ENCODE data around the gene NRXN3. TPM values are rescaled to one million over a fixed set of nuclear protein-coding genes. Genes with fewer than 3 reads are reported as not detected.

NRXN3 gene
- total RNA-seq, 1 donor from 2014 or later: 19.8 TPM

GRCh38 chr14:79729731-79730130, 1559.6 kb downstream of the NRXN3 start:
- DNase-seq (ENCODE audit: extremely low spot score, unreplicated experiment): no peak
- TF ChIP-seq CTCF (conservative IDR thresholded peaks at IDR 0.05): no peak
- no peaks in the 10 kb centered on the region for H3K9me3 Mint-ChIP-seq
- no peak overlapping the region for H3K27ac Mint-ChIP-seq
- H3K36me3 Mint-ChIP-seq: no peaks in the 10 kb centered on the region
- H3K27me3 Mint-ChIP-seq: peaks cover 7% of the 10 kb centered on the region
- peaks cover 16% of the 10 kb centered on the region for H3K4me1 Mint-ChIP-seq (ENCODE audit: unreplicated experiment)
- no peak overlapping the region for H3K4me3 Mint-ChIP-seq

- no peak overlapping the region for H3K27ac Mint-ChIP-seq
- H3K4me3 Mint-ChIP-seq: no peak overlapping the region
- no peak for TF ChIP-seq CTCF (conservative IDR thresholded peaks at IDR 0.05)
- H3K27me3 Mint-ChIP-seq: peaks cover 7% of the 10 kb centered on the region
- peaks cover 16% of the 10 kb centered on the region for H3K4me1 Mint-ChIP-seq (ENCODE audit: unreplicated experiment)
- peaks cover 2% of the 10 kb centered on the region for H3K9me3 Mint-ChIP-seq
- no peaks in the 10 kb centered on the region for H3K36me3 Mint-ChIP-seq
- no peak for DNase-seq (ENCODE audit: extremely low spot score, unreplicated experiment)
These were observed 1560.0 kb downstream of the NRXN3 start for GRCh38 chr14:79730196-79730595.

- Mint-ChIP-seq H3K4me1 (ENCODE audit: unreplicated experiment) (peaks cover 12% of the 10 kb centered on the region), H3K27ac (no peak overlapping the region), H3K4me3 (no peak overlapping the region), H3K36me3 (no peaks in the 10 kb centered on the region), H3K27me3 (peaks cover 7% of the 10 kb centered on the region), H3K9me3 (peaks cover 6% of the 10 kb centered on the region)
- DNase-seq (ENCODE audit: extremely low spot score, unreplicated experiment): no peak
- no peak for TF ChIP-seq CTCF (conservative IDR thresholded peaks at IDR 0.05)
These were observed 1560.8 kb downstream of the NRXN3 start for GRCh38 chr14:79730953-79731352.

GRCh38 chr14:79732911-79733655, 1562.9 kb downstream of the NRXN3 start:
- peaks cover 7% of the 10 kb centered on the region for H3K27me3 Mint-ChIP-seq
- no peak for DNase-seq (ENCODE audit: extremely low spot score, unreplicated experiment)

GRCh38 chr14:79734151-79734550, 1564.0 kb downstream of the NRXN3 start:
- H3K36me3 Mint-ChIP-seq: peaks cover 14% of the 10 kb centered on the region
- peaks cover 3% of the 10 kb centered on the region for H3K27me3 Mint-ChIP-seq
- H3K4me3 Mint-ChIP-seq: no peak overlapping the region
- H3K4me1 Mint-ChIP-seq (ENCODE audit: unreplicated experiment): peaks cover 12% of the 10 kb centered on the region
- peaks cover 11% of the 10 kb centered on the region for H3K9me3 Mint-ChIP-seq
- no peak for TF ChIP-seq CTCF (conservative IDR thresholded peaks at IDR 0.05)
- no peak overlapping the region for H3K27ac Mint-ChIP-seq
- no peak for DNase-seq (ENCODE audit: extremely low spot score, unreplicated experiment)

More at GRCh38 chr14:79732911-79733655, 1562.9 kb downstream of the NRXN3 start:
- Mint-ChIP-seq H3K4me3 (no peak overlapping the region), H3K9me3 (peaks cover 11% of the 10 kb centered on the region), H3K27ac (no peak overlapping the region), H3K36me3 (peaks cover 10% of the 10 kb centered on the region), H3K4me1 (ENCODE audit: unreplicated experiment) (peaks cover 12% of the 10 kb centered on the region)
- TF ChIP-seq CTCF (conservative IDR thresholded peaks at IDR 0.05): no peak
